Activated naive CD4-positive, alpha-beta T cell treated with anti-CD3 and anti-CD28 coated beads for 36 hours (primary cell): ENCODE data around the gene MYO5B. TPM values are rescaled to one million over a fixed set of nuclear protein-coding genes. Genes with fewer than 3 reads are reported as not detected.
A peak's percentile ranks its signal among the peaks of the same experiment; 100 is the strongest.

Experiments used
- CTCF ChIA-PET: fragments of 350-600 bp; sonication (Branson Sonifier 250); formaldehyde crosslinking; loops from one replicate; lab custom pipeline; 2021; ENCODE audit warnings: antibody characterized with exemption; lab: Charles Lee
- DNase-seq: peaks from one replicate; pipeline ENCODE4 v3.0.0-alpha.2; 2020
- H3K27ac Mint-ChIP-seq: one replicate; pipeline ENCODE4 v1.8.0; 2021; ENCODE audit warnings: mild to moderate bottlenecking, mixed read lengths
- H3K27me3 Mint-ChIP-seq: one replicate; pipeline ENCODE4 v1.8.0; 2021; ENCODE audit warnings: low read depth, mixed read lengths
- H3K36me3 Mint-ChIP-seq: one replicate; pipeline ENCODE4 v1.8.0; 2021; ENCODE audit warnings: low read depth, mixed read lengths
- H3K4me1 Mint-ChIP-seq: one replicate; pipeline ENCODE4 v1.8.0; 2021; ENCODE audit warnings: low read depth, mixed read lengths
- H3K4me3 Mint-ChIP-seq: one replicate; pipeline ENCODE4 v1.8.0; 2021; ENCODE audit warnings: mild to moderate bottlenecking, moderate library complexity, mixed read lengths
- H3K9me3 Mint-ChIP-seq: one replicate; pipeline ENCODE4 v1.8.0; 2021; ENCODE audit warnings: mixed read lengths
- intact Hi-C: fragments of 100-400 bp; cut with micrococcal nuclease; formaldehyde crosslinking; loops from one replicate; pipeline ENCODE4 v1.15.1; 2023
- total RNA-seq, 2 experiments: library from RNA; stranded (reverse); gene quantifications; one replicate each; pipeline ENCODE4 v1.2.3, GENCODE V29; 2021

Gene MYO5B
- total RNA-seq, 2 experiments from 2014 or later, result 0.02 to 0.12 TPM

- peaks cover 6% of the 10 kb centered on the region for H3K9me3 Mint-ChIP-seq
- CTCF ChIA-PET, result no interaction called here
- intact Hi-C loops, result no loop called here
- no peak overlapping the region for H3K27ac Mint-ChIP-seq
- DNase-seq, result no peak
- no peaks in the 10 kb centered on the region for H3K36me3 Mint-ChIP-seq
- no peaks in the 10 kb centered on the region for H3K27me3 Mint-ChIP-seq
- no peaks in the 10 kb centered on the region for H3K4me1 Mint-ChIP-seq
- no peak overlapping the region for H3K4me3 Mint-ChIP-seq
Observed at GRCh38 chr18:49835405-49835804, 359.5 kb downstream of the MYO5B start.

- Mint-ChIP-seq H3K4me3 (no peak overlapping the region), H3K27me3 (no peaks in the 10 kb centered on the region), H3K36me3 (no peaks in the 10 kb centered on the region), H3K4me1 (no peaks in the 10 kb centered on the region), H3K27ac (no peak overlapping the region), H3K9me3 (peaks cover 8% of the 10 kb centered on the region)
- intact Hi-C loops, result no loop called here
- CTCF ChIA-PET, result interaction anchor here (0.6 to 0.7 kb wide), 2 partner anchors 15 to 851 kb away, joined by 3 to 6 read pairs; no protein-coding TSS in a partner anchor
- DNase-seq, result no peak
Observed at GRCh38 chr18:49834258-49834657, 360.7 kb downstream of the MYO5B start.

GRCh38 chr18:49833814-49834213 is 361.1 kb downstream of the MYO5B start:
- Mint-ChIP-seq H3K4me1 (no peaks in the 10 kb centered on the region), H3K4me3 (no peak overlapping the region), H3K36me3 (no peaks in the 10 kb centered on the region), H3K27me3 (no peaks in the 10 kb centered on the region), H3K27ac (no peak overlapping the region), H3K9me3 (peaks cover 9% of the 10 kb centered on the region)
- no peak for DNase-seq
- CTCF ChIA-PET, result interaction anchor here (0.6 to 0.7 kb wide), 2 partner anchors 14 to 850 kb away, joined by 3 to 6 read pairs; no protein-coding TSS in a partner anchor
- intact Hi-C loops, result no loop called here

GRCh38 chr18:49832221-49832647 is 362.7 kb downstream of the MYO5B start:
- DNase-seq, result no peak
- CTCF ChIA-PET, result no interaction called here
- intact Hi-C loops, result no loop called here
- peaks cover 4% of the 10 kb centered on the region for H3K36me3 Mint-ChIP-seq
- no peaks in the 10 kb centered on the region for H3K27me3 Mint-ChIP-seq
- H3K27ac Mint-ChIP-seq, result no peak overlapping the region
- no peak overlapping the region for H3K4me3 Mint-ChIP-seq
- no peaks in the 10 kb centered on the region for H3K4me1 Mint-ChIP-seq
- H3K9me3 Mint-ChIP-seq, result peaks cover 14% of the 10 kb centered on the region

GRCh38 chr18:49827996-49828395 is 367.0 kb downstream of the MYO5B start:
- Mint-ChIP-seq H3K36me3 (peaks cover 4% of the 10 kb centered on the region), H3K4me1 (no peaks in the 10 kb centered on the region), H3K9me3 (peaks cover 21% of the 10 kb centered on the region), H3K4me3 (no peak overlapping the region), H3K27me3 (no peaks in the 10 kb centered on the region), H3K27ac (no peak overlapping the region)
- intact Hi-C loops, result no loop called here
- DNase-seq, result no peak
- CTCF ChIA-PET, result interaction anchor here (0.7 kb wide), 1 partner anchor 293 kb away, joined by 5 read pairs; no protein-coding TSS in a partner anchor

GRCh38 chr18:49819823-49820671 is 374.9 kb downstream of the MYO5B start:
- peak overlapping the region; percentile 77 for H3K27ac Mint-ChIP-seq
- H3K27me3 Mint-ChIP-seq, result no peaks in the 10 kb centered on the region
- no peaks in the 10 kb centered on the region for H3K36me3 Mint-ChIP-seq
- peak overlapping the region; percentile 36 for H3K4me3 Mint-ChIP-seq
- no peaks in the 10 kb centered on the region for H3K9me3 Mint-ChIP-seq
- intact Hi-C loops, result loop anchor here (1.0 to 10.0 kb wide), 2 partner anchors 8 to 865 kb away; partner anchors contain the start of gene SMAD7
- CTCF ChIA-PET, result interaction anchor here (0.6 to 0.9 kb wide), 3 partner anchors 14 to 30 kb away, joined by 3 to 6 read pairs (median 4); no protein-coding TSS in a partner anchor
- H3K4me1 Mint-ChIP-seq, result peaks cover 52% of the 10 kb centered on the region
- peak; percentile 68 for DNase-seq

- H3K9me3 Mint-ChIP-seq, result no peaks in the 10 kb centered on the region
- H3K27ac Mint-ChIP-seq, result peak overlapping the region; percentile 77
- H3K4me3 Mint-ChIP-seq, result no peak overlapping the region
- H3K36me3 Mint-ChIP-seq, result no peaks in the 10 kb centered on the region
- intact Hi-C loops, result loop anchor here (10.0 kb wide), 1 partner anchor 864 kb away; the partner anchor contains the start of gene SMAD7
- H3K4me1 Mint-ChIP-seq, result peaks cover 56% of the 10 kb centered on the region
- no peaks in the 10 kb centered on the region for H3K27me3 Mint-ChIP-seq
- no peak for DNase-seq
- CTCF ChIA-PET, result interaction anchor here (0.5 to 0.9 kb wide), 4 partner anchors 15 to 610 kb away, joined by 3 to 6 read pairs (median 4); no protein-coding TSS in a partner anchor
Observed at GRCh38 chr18:49819071-49819662, 375.8 kb downstream of the MYO5B start.

GRCh38 chr18:49817947-49818346 is 377.0 kb downstream of the MYO5B start:
- intact Hi-C loops, result loop anchor here (10.0 kb wide), 1 partner anchor 863 kb away; the partner anchor contains the start of gene SMAD7
- Mint-ChIP-seq H3K4me3 (no peak overlapping the region), H3K36me3 (peaks cover 2% of the 10 kb centered on the region), H3K27ac (no peak overlapping the region), H3K4me1 (peaks cover 56% of the 10 kb centered on the region), H3K27me3 (no peaks in the 10 kb centered on the region), H3K9me3 (no peaks in the 10 kb centered on the region)
- DNase-seq, result no peak
- CTCF ChIA-PET, result no interaction called here

GRCh38 chr18:49815927-49816326 is 379.0 kb downstream of the MYO5B start:
- no peaks in the 10 kb centered on the region for H3K27me3 Mint-ChIP-seq
- CTCF ChIA-PET, result no interaction called here

GRCh38 chr18:49814147-49814499 is 380.8 kb downstream of the MYO5B start:
- Mint-ChIP-seq H3K4me3 (peak overlapping the region; percentile 90), H3K27me3 (no peaks in the 10 kb centered on the region), H3K27ac (peak overlapping the region; percentile 96), H3K4me1 (peaks cover 40% of the 10 kb centered on the region), H3K9me3 (peaks cover 13% of the 10 kb centered on the region), H3K36me3 (peaks cover 12% of the 10 kb centered on the region)
- intact Hi-C loops, result loop anchor here (5.0 to 10.0 kb wide), 3 partner anchors 473 to 1383 kb away; partner anchors contain the start of genes CXXC1, MEX3C and SMAD7
- CTCF ChIA-PET, result no interaction called here
- DNase-seq, result peak; percentile 71

More at GRCh38 chr18:49815927-49816326, 379.0 kb downstream of the MYO5B start:
- no peak overlapping the region for H3K27ac Mint-ChIP-seq
- H3K36me3 Mint-ChIP-seq, result peaks cover 2% of the 10 kb centered on the region
- no peak overlapping the region for H3K4me3 Mint-ChIP-seq
- no peak for DNase-seq
- H3K4me1 Mint-ChIP-seq, result peaks cover 58% of the 10 kb centered on the region
- no peaks in the 10 kb centered on the region for H3K9me3 Mint-ChIP-seq
- intact Hi-C loops, result loop anchor here (10.0 kb wide), 1 partner anchor 861 kb away; the partner anchor contains the start of gene SMAD7

- CTCF ChIA-PET, result no interaction called here
- DNase-seq, result peak; percentile 80
- H3K9me3 Mint-ChIP-seq, result peaks cover 16% of the 10 kb centered on the region
- H3K4me1 Mint-ChIP-seq, result peaks cover 36% of the 10 kb centered on the region
- H3K4me3 Mint-ChIP-seq, result peak within 1 kb of the TSS; percentile 90
- intact Hi-C loops, result loop anchor here (1.0 to 10.0 kb wide), 8 partner anchors 252 to 1882 kb away; partner anchors contain the start of genes C18orf32, CXXC1, MEX3C and RPL17
- H3K27ac Mint-ChIP-seq, result peak within 1 kb of the TSS; percentile 96
- peaks cover 15% of the 10 kb centered on the region for H3K36me3 Mint-ChIP-seq
- H3K27me3 Mint-ChIP-seq, result no peaks in the 10 kb centered on the region
Observed at GRCh38 chr18:49813319-49814146, 381.4 kb downstream of the MYO5B start, which contains the start of gene ACAA2. TSS of gene ACAA2 (minus strand) at chr18:49813533. CDS start at chr18:49813484, 49 bp downstream.
